Brain microvascular endothelial cell (primary cell): ENCODE measurements around the gene AP2B1.
A peak's percentile ranks its signal among the peaks of the same experiment; 100 is the strongest.
"Not testable (repeated sequence)": the region's sequence is repeated elsewhere in the genome, so short reads cannot be mapped to it uniquely, and the experiment has no call there.

Source experiments
- DNase-seq: peaks from one replicate; pipeline ENCODE4 v3.0.0-alpha.2; 2020
- H3K27ac ChIP-seq: fragments of 250-450 bp; sonication (Bioruptor Pico); 2 replicates; pipeline ENCODE4 v1.5.1; 2020; ENCODE audit warnings: mild to moderate bottlenecking, moderate library complexity
- H3K27me3 ChIP-seq: fragments of 250-450 bp; sonication (Bioruptor Pico); replicated peaks from 2 replicates; pipeline ENCODE4 v1.5.1; 2020; ENCODE audit warnings: mild to moderate bottlenecking
- H3K36me3 ChIP-seq: fragments of 250-450 bp; sonication (Bioruptor Pico); replicated peaks from 2 replicates; pipeline ENCODE4 v1.5.1; 2020; ENCODE audit warnings: mild to moderate bottlenecking
- H3K4me3 ChIP-seq: 2 replicates; pipeline ENCODE4 v1.5.1; 2011; ENCODE audit warnings: low read depth, mild to moderate bottlenecking, control low read depth, low read length, moderate library complexity
- in situ Hi-C: cut with HindIII; loops from 2 replicates; pipeline ENCODE4 v1.10.0; 2017; ENCODE audit warnings: low sequenced_read_pairs, low pct_ligation_motif_present
- TF ChIP-seq, protein P1 (sequence below): IDR thresholded peaks from 2 replicates; pipeline ENCODE4 v1.5.1; 2011; ENCODE audit warnings: low read depth, mild to moderate bottlenecking, moderate library complexity, low read length, control low read depth, inconsistent platforms; ENCODE audit errors: missing control alignments

Gene AP2B1

DNA sequence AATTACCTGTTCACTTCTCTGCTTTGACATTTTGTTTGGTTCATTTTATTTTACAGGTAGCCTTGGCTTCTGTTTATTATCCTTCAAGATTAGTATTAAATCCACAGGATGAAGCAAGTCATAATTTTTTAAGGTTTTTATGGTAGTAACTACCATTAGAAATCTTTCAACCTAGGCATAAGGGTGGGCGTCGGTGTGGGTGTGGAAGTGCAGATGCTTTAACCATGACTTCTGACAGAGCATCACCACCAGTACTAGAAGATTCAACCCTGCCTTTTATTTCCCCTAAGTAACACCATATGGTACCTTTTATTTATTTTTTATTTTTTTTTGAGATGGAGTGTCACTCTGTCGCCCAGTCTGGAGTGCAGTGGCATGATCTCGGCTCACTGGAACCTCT is 22.7 kb downstream of the AP2B1 start:
- in situ Hi-C loops, result no loop called here
- peaks cover 40% of the 10 kb centered on the region for H3K36me3 ChIP-seq

GRCh38 chr17:35610746-35611145 is 23.6 kb downstream of the AP2B1 start:
- H3K4me3 ChIP-seq, DNase-seq, H3K27me3 ChIP-seq, H3K27ac ChIP-seq, in situ Hi-C loops: not testable (repeated sequence)
- peaks cover 32% of the 10 kb centered on the region for H3K36me3 ChIP-seq

More for the DNA sequence above, 22.7 kb downstream of the AP2B1 start:
- Histone ChIP-seq H3K4me3 (no peak overlapping the region), H3K27me3 (no peaks in the 10 kb centered on the region), H3K27ac (no peak overlapping the region)
- TF ChIP-seq, protein P1, sequence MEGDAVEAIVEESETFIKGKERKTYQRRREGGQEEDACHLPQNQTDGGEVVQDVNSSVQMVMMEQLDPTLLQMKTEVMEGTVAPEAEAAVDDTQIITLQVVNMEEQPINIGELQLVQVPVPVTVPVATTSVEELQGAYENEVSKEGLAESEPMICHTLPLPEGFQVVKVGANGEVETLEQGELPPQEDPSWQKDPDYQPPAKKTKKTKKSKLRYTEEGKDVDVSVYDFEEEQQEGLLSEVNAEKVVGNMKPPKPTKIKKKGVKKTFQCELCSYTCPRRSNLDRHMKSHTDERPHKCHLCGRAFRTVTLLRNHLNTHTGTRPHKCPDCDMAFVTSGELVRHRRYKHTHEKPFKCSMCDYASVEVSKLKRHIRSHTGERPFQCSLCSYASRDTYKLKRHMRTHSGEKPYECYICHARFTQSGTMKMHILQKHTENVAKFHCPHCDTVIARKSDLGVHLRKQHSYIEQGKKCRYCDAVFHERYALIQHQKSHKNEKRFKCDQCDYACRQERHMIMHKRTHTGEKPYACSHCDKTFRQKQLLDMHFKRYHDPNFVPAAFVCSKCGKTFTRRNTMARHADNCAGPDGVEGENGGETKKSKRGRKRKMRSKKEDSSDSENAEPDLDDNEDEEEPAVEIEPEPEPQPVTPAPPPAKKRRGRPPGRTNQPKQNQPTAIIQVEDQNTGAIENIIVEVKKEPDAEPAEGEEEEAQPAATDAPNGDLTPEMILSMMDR, result no peak
- no peak for DNase-seq

- Histone ChIP-seq H3K27ac (no peak overlapping the region), H3K4me3 (no peak overlapping the region), H3K27me3 (no peaks in the 10 kb centered on the region), H3K36me3 (peaks cover 23% of the 10 kb centered on the region)
- TF ChIP-seq, protein P1, result peak; percentile 77
- in situ Hi-C loops, result no loop called here
- DNase-seq, result peak; percentile 54
Measured at GRCh38 chr17:35612924-35613521, 25.9 kb downstream of the AP2B1 start.

GRCh38 chr17:35614810-35615209 is 27.7 kb downstream of the AP2B1 start:
- Histone ChIP-seq H3K36me3 (peaks cover 18% of the 10 kb centered on the region), H3K4me3 (no peak overlapping the region), H3K27ac (no peak overlapping the region), H3K27me3 (no peaks in the 10 kb centered on the region)
- in situ Hi-C loops, result no loop called here
- TF ChIP-seq, protein P1, result no peak
- no peak for DNase-seq

DNA sequence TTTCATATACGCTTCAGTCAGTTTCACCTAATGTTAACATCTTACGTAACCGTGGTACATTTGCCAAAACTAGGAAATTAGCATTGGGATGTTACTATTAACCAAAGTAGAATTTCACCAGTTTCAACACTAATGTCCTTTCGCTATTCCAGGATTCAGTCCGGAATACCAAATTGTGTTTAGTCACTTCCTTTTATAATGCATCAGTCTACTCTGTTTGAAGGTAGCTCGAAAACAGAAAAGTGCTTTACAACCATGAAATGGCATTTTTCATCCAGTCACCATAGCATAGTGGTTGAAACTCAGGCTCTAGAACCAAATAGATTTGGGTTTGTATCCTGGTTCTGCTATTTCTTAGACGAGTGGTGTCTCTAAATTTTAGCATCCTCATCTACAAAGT is 29.4 kb downstream of the AP2B1 start:
- H3K4me3 ChIP-seq, result no peak overlapping the region
- H3K27me3 ChIP-seq, result no peaks in the 10 kb centered on the region
- H3K27ac ChIP-seq, result no peak overlapping the region
- DNase-seq, result no peak
- in situ Hi-C loops, result no loop called here
- H3K36me3 ChIP-seq, result peaks cover 18% of the 10 kb centered on the region
- TF ChIP-seq, protein P1, result no peak

DNA sequence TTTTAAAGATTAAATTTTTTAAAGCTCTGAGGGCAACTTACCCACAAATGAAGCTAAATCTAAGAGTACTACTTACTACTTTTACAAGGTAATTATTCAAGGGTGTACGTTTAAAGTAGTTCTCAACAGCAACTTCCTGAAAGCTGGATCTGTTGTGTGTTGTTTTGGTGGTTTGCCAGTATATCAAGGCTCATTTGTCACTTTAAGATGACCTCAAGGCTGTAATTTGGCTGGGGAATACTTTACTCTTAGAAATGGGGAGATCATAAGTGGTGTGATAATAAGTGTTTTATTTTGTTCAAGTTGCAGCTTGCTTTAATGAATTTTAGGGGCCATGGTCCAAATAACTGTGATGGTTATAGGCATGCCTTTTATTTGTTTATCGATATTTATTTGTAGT is 30.4 kb downstream of the AP2B1 start:
- H3K4me3 ChIP-seq, result no peak overlapping the region
- peaks cover 14% of the 10 kb centered on the region for H3K36me3 ChIP-seq
- TF ChIP-seq, protein P1, result no peak
- no peak overlapping the region for H3K27ac ChIP-seq
- H3K27me3 ChIP-seq, result no peaks in the 10 kb centered on the region
- in situ Hi-C loops, result no loop called here
- no peak for DNase-seq
